GM21528 (cell line): ENCODE measurements around the gene SV2A.

ENCODE experiments used
- ATAC-seq: cut with Tn5 transposase; IDR thresholded peaks from one replicate; pipeline ENCODE4 v1.9.1; 2021; ENCODE audit warnings: mild to moderate bottlenecking, moderate library complexity; ENCODE audit not compliant: unreplicated experiment, low FRiP score

SV2A gene

DNA sequence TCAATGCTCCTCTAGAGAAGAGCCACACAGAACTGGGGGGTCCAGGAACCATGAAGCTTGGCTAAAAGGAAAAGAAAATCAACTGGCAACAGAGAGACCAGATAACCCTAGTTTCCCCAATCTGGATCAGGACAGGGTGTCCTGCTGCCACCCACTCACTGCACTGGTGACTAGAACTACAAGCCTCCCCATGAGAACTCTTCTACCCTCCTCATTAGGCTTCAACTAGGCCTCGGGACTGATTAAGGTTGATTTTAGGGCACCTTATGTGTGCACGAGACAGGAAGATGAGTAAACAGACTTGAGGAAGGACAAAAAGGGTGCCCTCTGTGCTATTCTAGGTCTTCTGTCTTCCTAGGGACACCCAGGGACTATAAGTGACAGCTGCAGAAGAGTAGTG, 12.2 kb upstream of the SV2A start:
- no peak for ATAC-seq

GRCh38 chr1:149928401-149928724, 10.7 kb upstream of the SV2A start:
- no peak for ATAC-seq

- ATAC-seq: peak; percentile 90
Measured at GRCh38 chr1:149927563-149928400, 10.1 kb upstream of the SV2A start, which contains the start of gene SF3B4. SF3B4 (minus strand) TSS chr1:149927803; CDS start chr1:149927759, 44 bp downstream.

GRCh38 chr1:149927056-149927562, 9.5 kb upstream of the SV2A start:
- ATAC-seq: no peak

DNA sequence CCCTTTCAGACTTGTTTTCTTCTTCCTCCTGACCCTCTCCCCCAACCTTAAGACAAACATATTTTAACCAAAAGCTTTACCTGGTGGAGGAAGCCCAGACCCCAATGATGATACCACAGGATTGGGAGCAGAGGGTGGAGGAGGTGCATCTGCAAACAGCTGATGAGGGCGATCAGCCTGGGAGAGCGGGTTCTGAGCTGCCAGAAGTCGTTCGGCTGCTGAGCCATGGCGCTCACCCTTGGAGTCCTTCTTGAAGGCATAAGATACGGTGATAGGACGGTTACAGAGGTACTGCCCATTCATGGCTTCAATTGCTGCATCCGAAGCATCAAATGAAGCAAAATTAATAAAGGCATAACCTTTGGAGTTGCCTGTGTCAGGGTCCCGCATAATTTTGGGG, 8.7 kb upstream of the SV2A start:
- no peak for ATAC-seq

DNA sequence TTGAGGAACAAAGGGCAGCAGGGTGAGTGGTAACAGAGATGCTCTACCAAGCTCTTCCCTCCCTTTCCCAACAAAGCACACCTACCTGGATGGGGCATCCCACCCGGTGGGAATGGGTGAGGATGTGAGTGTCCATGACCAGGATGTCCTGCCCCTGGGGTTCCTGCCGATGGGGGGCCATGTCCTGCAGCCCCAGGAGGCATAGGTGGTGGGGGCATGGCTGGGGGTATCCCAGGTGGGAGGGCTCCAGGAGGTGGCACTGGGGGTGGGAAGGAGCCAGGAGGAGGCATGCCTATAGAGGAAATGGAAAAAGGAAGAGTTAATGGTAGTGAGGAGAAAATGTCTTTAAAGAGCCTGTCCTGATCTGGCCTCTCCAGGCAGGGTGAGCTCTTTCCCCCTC, 8.1 kb upstream of the SV2A start:
- ATAC-seq: no peak

GRCh38 chr1:149925345-149925744, 7.7 kb upstream of the SV2A start:
- no peak for ATAC-seq

DNA sequence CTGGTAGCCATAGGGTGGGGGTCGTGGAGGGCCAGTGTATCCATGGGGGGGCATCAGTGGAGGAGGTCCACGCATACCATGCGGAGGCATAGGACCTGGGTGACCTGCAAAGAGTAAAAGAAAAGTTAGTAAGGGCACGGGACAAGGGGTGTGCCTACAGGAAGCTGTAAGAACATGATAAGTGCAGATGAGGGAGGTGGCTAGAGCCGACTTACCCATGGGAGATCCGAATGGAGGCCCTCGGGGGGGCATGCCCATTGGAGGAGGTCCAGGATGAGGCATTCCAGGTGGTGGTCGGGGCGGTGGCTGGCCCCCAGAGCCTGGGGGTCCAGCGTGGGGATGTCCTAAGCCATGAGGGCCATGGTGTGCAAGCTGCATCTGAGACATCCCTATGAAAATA, 6.0 kb upstream of the SV2A start:
- ATAC-seq: no peak

- no peak for ATAC-seq
Measured at GRCh38 chr1:149916898-149917252, 769 bp downstream of the SV2A start.

DNA sequence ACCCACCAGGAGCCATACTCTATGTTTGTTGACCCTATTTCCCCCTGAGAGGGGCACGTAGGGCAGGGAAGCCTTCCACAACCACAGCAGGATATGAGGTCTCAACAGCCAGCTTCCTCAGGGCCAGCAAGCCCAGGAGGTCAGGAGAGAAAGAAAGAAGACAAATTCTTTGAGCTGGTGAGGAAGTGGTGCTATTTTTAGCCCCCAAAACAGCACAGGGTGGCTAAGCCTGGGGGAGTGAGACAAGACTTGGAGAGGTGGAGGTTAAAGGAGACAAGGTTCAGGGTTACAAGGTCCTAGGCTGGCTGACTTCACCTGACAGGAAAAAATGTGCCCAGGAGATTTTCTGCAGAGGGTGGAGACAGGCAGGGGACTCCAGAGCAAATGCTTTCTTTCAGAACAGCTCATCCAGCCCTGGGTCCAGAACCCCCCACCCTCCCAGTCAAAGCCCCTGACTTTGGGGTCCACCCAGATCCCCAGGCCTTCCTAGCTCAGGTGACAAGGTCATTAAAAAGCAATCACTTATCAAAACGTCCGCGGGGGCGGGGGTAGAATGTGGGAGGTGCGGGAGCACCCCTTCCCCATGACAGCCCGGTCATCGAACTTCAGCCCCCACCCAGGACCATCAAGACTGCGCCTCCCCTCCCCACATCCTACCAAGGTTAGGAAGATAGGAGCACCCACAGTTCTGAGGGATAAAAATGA, 1.3 kb downstream of the SV2A start:
- ATAC-seq: no peak

GRCh38 chr1:149915429-149916192, 2.0 kb downstream of the SV2A start:
- no peak for ATAC-seq

DNA sequence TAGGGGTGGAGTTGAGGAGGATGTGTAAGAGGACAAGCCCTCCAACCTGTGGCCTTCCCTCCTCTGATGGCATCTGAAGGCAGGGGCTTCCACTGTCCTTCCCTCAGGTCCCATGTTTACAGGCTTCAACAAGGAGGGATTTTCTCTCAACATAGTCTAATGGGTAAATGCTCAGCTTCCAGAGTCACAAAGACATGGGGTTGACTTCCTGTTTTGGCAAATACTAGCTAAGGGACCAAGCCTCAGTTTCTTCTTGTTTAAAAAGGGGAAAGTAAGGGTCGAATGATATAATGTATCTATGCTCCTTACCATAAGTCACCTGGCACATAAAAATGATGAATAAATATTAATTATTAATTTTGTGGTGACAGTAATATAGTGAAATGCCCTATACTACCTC, 3.1 kb downstream of the SV2A start:
- no peak for ATAC-seq

- ATAC-seq: no peak
Measured at GRCh38 chr1:149906570-149907075, 11.0 kb downstream of the SV2A start.

DNA sequence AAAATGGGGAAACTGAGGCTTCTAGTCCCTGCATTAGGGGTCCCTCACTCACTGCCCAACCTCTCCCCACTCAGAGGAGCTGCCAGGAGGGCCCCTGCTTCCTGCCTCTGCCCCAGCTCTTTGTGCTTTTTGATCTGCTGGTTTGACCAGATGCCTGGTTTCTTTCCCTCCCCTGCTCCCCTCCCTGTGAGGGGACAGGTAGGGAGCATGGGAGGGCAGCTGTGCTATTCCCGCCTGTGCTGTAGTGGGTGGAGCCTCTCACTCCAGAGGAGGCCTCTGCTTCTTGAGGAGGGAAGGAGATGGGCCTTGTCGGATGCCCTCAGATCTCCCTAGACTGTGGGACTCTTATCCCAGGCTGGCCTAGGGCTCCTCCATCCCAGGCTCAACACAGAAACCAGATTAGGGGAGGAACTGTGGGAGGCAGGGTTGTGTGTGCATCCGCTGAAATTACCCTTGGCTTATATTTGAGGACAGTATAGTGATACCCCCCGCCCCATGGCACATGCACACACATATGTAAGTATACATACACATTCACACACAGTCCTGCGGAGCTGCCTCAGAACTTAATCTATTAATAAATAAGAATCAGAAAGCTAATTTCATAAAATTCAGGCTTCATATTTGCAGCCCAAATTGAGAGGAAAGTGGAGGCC, 13.7 kb downstream of the SV2A start:
- no peak for ATAC-seq

DNA sequence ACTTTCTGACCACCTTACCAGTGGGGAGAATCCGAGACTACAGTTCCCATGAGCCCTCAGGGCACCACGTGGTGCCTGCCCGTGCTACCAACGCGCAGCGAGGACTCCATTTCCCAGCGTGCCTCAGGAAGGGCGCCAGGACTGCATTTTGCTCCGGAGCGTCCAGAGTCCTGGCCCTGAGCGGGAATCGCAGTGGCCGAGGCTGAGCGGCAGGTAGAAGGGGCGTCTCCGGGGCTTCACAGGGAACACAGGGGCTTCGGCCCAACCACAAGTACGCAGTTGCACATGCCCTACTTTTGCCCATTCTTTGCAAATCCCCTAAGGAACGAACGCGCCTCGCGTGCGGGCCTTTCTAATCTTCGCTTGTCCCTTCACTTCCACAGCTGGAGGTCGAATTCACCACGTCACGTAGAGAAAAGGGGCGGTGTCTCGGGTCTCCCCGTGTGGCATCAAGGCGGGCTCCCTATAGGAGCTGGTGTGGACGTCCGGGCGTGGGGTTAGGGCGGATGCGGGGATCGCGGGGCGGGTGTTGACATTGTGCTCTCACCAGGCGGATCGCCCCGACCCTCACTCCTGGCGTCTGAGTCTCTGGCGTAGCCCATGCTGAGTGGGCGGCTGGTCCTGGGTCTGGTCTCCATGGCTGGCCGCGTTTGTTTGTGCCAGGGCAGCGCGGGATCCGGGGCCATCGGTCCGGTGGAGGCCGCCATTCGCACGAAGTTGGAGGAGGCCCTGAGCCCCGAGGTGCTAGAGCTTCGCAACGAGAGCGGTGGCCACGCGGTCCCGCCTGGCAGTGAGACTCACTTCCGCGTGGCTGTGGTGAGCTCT, 18.0 kb downstream of the SV2A start, which contains the start of gene BOLA1:
TSS of gene BOLA1 (plus strand) at position 109 of the 825 bp plus-strand sequence. CDS start at position 601, 492 bp downstream.
- peak; percentile 90 for ATAC-seq

- no peak for ATAC-seq
Measured at GRCh38 chr1:149896575-149896974, 21.1 kb downstream of the SV2A start.

GRCh38 chr1:149888999-149889289, 28.7 kb downstream of the SV2A start:
- ATAC-seq: no peak

- peak; percentile 17 for ATAC-seq
Measured at GRCh38 chr1:149888247-149888998, 29.2 kb downstream of the SV2A start.
